ENCODE data around the gene BANP. TPM values are rescaled to one million over a fixed set of nuclear protein-coding genes. Genes with fewer than 3 reads are reported as not detected.
"Not testable (repeated sequence)": the region's sequence is repeated elsewhere in the genome, so short reads cannot be mapped to it uniquely, and the experiment has no call there.

Gene BANP
- total RNA-seq, 1 donor from 2014 or later: 20.6 TPM

DNA sequence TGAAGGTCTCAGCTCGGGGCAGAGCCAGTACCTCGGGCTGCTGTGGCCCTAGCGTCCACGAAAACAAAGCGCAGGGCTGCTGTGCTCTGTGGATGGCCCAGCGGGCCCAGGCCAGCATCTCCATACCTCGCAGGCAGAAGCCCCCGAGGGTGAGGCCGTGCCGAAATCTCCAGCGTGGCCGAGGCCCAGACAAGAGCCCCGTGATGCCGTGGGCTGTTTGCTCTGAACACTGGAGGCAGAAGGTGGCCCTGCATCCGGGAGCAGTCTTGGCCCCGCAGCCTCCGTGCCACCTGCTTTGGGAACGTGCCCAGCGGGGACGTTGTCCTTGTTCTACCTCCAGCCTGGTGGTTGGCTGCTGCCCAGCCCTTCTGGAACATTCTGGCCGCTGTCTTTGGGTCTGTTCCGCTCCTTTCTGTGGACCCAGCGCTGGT is 121.4 kb downstream of the BANP start:
- H3K4me1 ChIP-seq: no peaks in the 10 kb centered on the region
- ATAC-seq (no peak), DNase-seq (no peak)
- H3K27me3 ChIP-seq: no peaks in the 10 kb centered on the region
- TF ChIP-seq, protein P1, sequence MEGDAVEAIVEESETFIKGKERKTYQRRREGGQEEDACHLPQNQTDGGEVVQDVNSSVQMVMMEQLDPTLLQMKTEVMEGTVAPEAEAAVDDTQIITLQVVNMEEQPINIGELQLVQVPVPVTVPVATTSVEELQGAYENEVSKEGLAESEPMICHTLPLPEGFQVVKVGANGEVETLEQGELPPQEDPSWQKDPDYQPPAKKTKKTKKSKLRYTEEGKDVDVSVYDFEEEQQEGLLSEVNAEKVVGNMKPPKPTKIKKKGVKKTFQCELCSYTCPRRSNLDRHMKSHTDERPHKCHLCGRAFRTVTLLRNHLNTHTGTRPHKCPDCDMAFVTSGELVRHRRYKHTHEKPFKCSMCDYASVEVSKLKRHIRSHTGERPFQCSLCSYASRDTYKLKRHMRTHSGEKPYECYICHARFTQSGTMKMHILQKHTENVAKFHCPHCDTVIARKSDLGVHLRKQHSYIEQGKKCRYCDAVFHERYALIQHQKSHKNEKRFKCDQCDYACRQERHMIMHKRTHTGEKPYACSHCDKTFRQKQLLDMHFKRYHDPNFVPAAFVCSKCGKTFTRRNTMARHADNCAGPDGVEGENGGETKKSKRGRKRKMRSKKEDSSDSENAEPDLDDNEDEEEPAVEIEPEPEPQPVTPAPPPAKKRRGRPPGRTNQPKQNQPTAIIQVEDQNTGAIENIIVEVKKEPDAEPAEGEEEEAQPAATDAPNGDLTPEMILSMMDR (IDR thresholded peaks at IDR 0.05): no peak
- intact Hi-C loops (cut with DNase I): no loop called here
- no peak overlapping the region for H3K4me3 ChIP-seq
- peaks cover 31% of the 10 kb centered on the region for H3K36me3 ChIP-seq
- H3K27ac ChIP-seq: no peak overlapping the region
- H3K9me3 ChIP-seq: no peaks in the 10 kb centered on the region

- H3K27me3 ChIP-seq: no peaks in the 10 kb centered on the region
- no peak overlapping the region for H3K27ac ChIP-seq
- no peak overlapping the region for H3K4me3 ChIP-seq
- ATAC-seq: no peak
- intact Hi-C loops (cut with DNase I): no loop called here
- DNase-seq: peak; percentile 41
- TF ChIP-seq, protein P1 (IDR thresholded peaks at IDR 0.05): no peak
- no peaks in the 10 kb centered on the region for H3K4me1 ChIP-seq
- peaks cover 32% of the 10 kb centered on the region for H3K36me3 ChIP-seq
- H3K9me3 ChIP-seq: no peaks in the 10 kb centered on the region
These were observed 122.0 kb downstream of the BANP start for GRCh38 chr16:88073201-88073721.

DNA sequence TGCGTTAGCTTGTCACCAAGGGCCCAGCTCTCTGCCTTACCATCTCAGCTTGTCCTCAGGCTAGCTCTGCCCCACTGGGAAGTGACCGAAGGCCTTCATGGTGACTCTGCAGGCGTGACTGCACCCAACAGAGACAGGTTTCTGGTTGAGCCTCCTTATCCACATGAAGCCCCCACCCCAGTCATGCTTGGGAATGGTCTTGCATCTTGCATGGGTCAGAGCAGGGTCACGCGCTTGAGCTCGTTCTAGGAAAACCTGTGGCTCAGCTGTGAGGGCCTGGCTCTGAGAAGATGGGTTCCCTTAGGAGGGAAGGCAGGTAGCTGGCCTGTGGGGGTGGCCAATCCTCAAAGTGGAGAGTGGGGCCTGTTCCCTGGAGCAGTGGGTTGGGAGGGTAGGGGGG is 122.8 kb downstream of the BANP start:
- H3K4me1 ChIP-seq: no peaks in the 10 kb centered on the region
- no peak for DNase-seq
- H3K4me3 ChIP-seq: no peak overlapping the region
- peaks cover 32% of the 10 kb centered on the region for H3K36me3 ChIP-seq
- intact Hi-C loops (cut with DNase I): no loop called here
- ATAC-seq: no peak
- TF ChIP-seq, protein P1 (IDR thresholded peaks at IDR 0.05): no peak
- no peaks in the 10 kb centered on the region for H3K9me3 ChIP-seq
- no peak overlapping the region for H3K27ac ChIP-seq
- H3K27me3 ChIP-seq: no peaks in the 10 kb centered on the region

- H3K27me3 ChIP-seq: no peaks in the 10 kb centered on the region
- TF ChIP-seq, protein P1 (IDR thresholded peaks at IDR 0.05): no peak
- DNase-seq (no peak), ATAC-seq (no peak)
- intact Hi-C loops (cut with DNase I): no loop called here
- no peaks in the 10 kb centered on the region for H3K4me1 ChIP-seq
- no peak overlapping the region for H3K4me3 ChIP-seq
- H3K9me3 ChIP-seq: no peaks in the 10 kb centered on the region
- H3K36me3 ChIP-seq: peaks cover 23% of the 10 kb centered on the region
- H3K27ac ChIP-seq: no peak overlapping the region
These were observed 125.1 kb downstream of the BANP start for GRCh38 chr16:88076211-88076931.

GRCh38 chr16:88076932-88077320 is 125.7 kb downstream of the BANP start:
- ATAC-seq; H3K4me1 ChIP-seq; DNase-seq; H3K27ac ChIP-seq; H3K4me3 ChIP-seq; H3K27me3 ChIP-seq; intact Hi-C loops (cut with DNase I); H3K9me3 ChIP-seq: not testable (repeated sequence)
- peaks cover 23% of the 10 kb centered on the region for H3K36me3 ChIP-seq

GRCh38 chr16:88077328-88078108 is 126.3 kb downstream of the BANP start:
- no peak for DNase-seq

More at GRCh38 chr16:88077328-88078108, 126.3 kb downstream of the BANP start:
- H3K9me3 ChIP-seq: no peaks in the 10 kb centered on the region
- H3K27me3 ChIP-seq: no peaks in the 10 kb centered on the region
- H3K36me3 ChIP-seq: peaks cover 18% of the 10 kb centered on the region
- no peak overlapping the region for H3K27ac ChIP-seq
- intact Hi-C loops (cut with DNase I): no loop called here
- TF ChIP-seq, protein P1 (IDR thresholded peaks at IDR 0.05): no peak
- no peaks in the 10 kb centered on the region for H3K4me1 ChIP-seq
- no peak for ATAC-seq
- no peak overlapping the region for H3K4me3 ChIP-seq
